ENCODE results near the gene PTPRD.

PTPRD gene

DNA sequence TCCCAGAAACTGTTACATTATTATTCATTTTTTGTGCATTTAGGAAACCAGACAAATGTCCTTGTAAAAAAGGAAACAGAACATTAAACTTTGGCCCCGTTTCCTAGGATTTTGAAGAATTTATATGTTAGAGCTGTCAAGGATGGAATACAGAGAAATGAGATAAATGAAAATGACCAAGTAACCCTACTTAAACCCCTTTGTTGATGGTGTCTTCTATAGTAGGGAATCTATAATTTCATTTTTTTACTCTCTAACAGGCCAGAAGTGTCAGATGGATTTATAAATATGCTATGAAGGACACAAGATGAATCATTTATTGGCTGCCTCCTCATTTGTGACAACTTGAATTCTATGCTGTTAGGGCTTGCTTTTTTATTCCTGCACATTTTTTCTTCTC is 1047.1 kb downstream of the PTPRD start:
- Histone ChIP-seq H2AFZ (ENCODE audit: low read depth, low read length) (no peak overlapping the region), H3K9me3 (ENCODE audit: low read length) (no peaks in the 10 kb centered on the region), H3K4me3 (ENCODE audit: low read length) (no peak overlapping the region), H3K4me1 (ENCODE audit: insufficient read depth, low read length) (no peaks in the 10 kb centered on the region), H3K36me3 (ENCODE audit: insufficient read depth, low read length) (no peaks in the 10 kb centered on the region), H3K27me3 (ENCODE audit: insufficient read depth, low read length) (no peaks in the 10 kb centered on the region)

DNA sequence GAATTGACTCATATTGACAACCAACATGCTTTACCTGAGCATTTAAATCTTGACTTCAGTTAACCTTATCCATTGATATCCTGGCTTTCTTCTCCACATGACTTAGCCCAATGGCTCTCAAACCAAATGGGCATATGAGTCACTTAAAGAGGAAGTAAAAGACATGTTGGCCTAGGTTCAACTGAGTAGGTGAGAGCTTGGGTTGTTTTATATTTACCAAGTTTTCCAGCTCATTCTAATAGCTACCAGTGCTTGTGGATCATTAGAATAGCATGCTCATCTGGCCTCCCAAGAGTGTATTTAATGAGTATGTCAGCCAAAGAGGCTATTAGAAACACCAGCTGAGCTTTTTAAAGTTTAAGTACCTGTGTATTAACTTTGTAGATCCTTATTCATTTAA is 1049.0 kb downstream of the PTPRD start:
- H3K4me3 ChIP-seq (ENCODE audit: low read length): no peak overlapping the region
- H3K27me3 ChIP-seq (ENCODE audit: insufficient read depth, low read length): no peaks in the 10 kb centered on the region
- no peaks in the 10 kb centered on the region for H3K9me3 ChIP-seq (ENCODE audit: low read length)
- H2AFZ ChIP-seq (ENCODE audit: low read depth, low read length): no peak overlapping the region
- no peaks in the 10 kb centered on the region for H3K4me1 ChIP-seq (ENCODE audit: insufficient read depth, low read length)
- H3K36me3 ChIP-seq (ENCODE audit: insufficient read depth, low read length): no peaks in the 10 kb centered on the region

DNA sequence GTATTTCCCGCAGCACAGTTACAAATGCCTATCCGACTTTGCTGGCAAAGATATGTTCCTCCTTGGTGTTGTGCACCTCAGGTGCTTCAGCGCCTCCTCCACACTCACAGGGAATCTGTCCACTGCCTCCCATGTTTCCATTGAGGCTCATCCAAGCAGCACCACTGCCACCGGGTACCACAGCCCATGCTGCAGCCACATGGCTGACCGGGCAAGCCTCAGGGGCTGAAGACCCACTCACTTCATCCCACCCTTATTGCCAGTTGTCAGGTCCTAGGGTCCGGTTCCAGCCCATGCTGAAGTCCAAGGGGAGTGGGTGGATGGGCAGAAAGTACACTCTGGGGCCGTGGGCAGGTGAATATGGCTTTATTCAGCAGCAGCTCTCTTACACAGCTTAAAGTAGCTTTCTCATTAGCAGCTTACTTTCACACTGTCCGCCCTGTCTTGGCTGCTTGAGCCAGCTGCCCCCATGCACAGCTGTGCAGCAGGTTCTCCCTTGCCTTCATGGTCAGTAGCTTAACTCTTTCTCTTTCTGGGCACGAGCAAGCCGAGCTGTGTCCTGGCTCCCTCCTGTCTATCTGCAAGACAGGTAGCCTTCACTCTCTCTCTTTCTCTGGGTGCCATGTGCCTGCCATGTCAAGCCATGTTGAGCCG is 1052.3 kb downstream of the PTPRD start:
- Histone ChIP-seq H3K4me1 (ENCODE audit: insufficient read depth, low read length) (no peaks in the 10 kb centered on the region), H3K4me3 (ENCODE audit: low read length) (no peak overlapping the region), H2AFZ (ENCODE audit: low read depth, low read length) (no peak overlapping the region), H3K27me3 (ENCODE audit: insufficient read depth, low read length) (no peaks in the 10 kb centered on the region), H3K36me3 (ENCODE audit: insufficient read depth, low read length) (no peaks in the 10 kb centered on the region), H3K9me3 (ENCODE audit: low read length) (no peaks in the 10 kb centered on the region)

DNA sequence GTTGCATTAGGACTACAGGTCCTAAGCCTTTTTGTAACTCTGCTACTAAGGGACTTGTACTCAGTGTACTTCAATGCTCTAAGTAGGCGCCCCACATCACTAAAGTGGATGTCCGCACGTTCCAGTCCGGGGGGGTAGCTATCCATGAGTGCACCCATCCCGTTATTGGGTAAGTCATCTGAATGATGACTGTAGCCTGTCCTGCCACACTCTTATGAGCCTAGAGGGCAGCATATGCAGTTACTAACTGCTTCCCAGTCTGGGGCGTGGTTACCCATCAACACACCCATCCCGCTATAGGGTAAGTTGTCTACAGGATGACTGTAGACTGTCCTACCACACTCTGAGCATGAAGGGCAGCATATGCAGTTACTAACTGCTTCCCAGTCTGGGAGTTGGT is 1053.9 kb downstream of the PTPRD start:
- Histone ChIP-seq H3K4me1 (ENCODE audit: insufficient read depth, low read length) (no peaks in the 10 kb centered on the region), H3K36me3 (ENCODE audit: insufficient read depth, low read length) (no peaks in the 10 kb centered on the region), H2AFZ (ENCODE audit: low read depth, low read length) (no peak overlapping the region), H3K9me3 (ENCODE audit: low read length) (no peaks in the 10 kb centered on the region), H3K4me3 (ENCODE audit: low read length) (no peak overlapping the region), H3K27me3 (ENCODE audit: insufficient read depth, low read length) (no peaks in the 10 kb centered on the region)

DNA sequence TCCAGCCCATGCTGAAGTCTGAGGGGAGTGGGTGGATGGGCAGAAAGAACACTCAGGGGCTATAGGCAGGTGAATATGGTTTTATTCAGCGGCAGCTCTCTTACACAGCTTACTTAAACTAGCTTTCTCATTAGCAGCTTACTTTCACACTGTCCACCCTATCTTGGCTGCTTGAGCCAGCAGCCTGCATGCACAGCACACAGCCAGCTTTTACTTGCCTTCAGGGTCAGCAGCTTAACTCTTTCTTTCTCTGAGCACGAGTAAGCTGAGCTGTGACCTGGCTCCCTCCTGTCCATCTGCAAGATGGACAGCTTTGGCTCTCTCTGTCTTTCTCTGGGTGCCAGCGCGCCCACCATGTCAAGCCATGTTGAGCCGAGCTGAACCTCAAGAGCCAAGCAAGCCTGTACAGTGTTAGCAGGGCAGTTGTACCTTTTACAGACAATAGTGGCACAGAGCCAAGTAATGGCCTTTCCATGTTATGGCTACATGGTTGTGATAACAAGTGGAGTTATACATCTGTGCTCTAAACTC is 1054.9 kb downstream of the PTPRD start:
- no peaks in the 10 kb centered on the region for H3K9me3 ChIP-seq (ENCODE audit: low read length)
- no peaks in the 10 kb centered on the region for H3K36me3 ChIP-seq (ENCODE audit: insufficient read depth, low read length)
- no peak overlapping the region for H3K4me3 ChIP-seq (ENCODE audit: low read length)
- no peaks in the 10 kb centered on the region for H3K27me3 ChIP-seq (ENCODE audit: insufficient read depth, low read length)
- H3K4me1 ChIP-seq (ENCODE audit: insufficient read depth, low read length): no peaks in the 10 kb centered on the region
- H2AFZ ChIP-seq (ENCODE audit: low read depth, low read length): no peak overlapping the region

DNA sequence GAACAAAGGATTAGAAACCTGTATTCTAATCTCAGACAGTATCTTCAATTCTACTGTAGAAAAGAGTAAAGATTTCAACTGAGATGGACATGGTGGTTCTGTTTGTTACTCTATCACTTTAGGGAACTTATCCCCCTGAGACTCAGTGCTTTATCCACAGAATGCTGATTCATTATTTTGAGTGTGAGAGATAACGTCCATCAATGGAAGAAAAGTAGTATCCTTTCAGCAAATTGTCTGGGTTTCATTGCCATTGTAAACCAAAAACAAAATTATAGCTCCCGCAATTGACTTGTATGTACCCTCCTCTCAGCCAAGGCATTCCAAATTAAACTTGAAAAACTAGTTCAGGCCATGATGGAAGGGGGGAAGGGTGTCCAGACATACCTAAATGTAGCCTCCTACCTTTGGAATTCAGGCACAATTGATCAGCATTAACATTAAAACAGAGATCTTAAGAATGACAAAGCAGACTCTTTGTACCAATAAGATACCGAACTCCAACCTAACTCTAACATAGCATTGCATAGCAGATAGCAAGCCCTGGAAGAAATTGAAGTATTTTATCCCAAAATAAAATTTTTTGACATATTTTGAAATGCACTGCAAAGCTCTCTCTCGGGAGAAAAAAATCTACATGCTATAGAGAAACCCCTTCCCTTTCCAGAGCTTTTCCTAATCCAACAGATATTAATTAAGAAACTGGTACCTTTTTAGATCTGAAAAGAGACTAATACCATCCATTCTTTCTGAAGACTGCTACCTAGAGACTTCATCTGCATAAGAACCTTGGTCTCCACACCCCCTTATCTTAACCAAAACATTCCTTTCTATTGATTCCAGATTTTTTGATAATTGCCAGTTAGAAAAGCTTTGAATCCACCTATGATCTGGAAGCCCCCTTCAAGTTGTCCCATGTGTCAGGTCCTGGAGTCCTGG is 1055.7 kb downstream of the PTPRD start:
- Histone ChIP-seq H3K4me3 (ENCODE audit: low read length) (no peak overlapping the region), H2AFZ (ENCODE audit: low read depth, low read length) (no peak overlapping the region), H3K4me1 (ENCODE audit: insufficient read depth, low read length) (no peaks in the 10 kb centered on the region), H3K27me3 (ENCODE audit: insufficient read depth, low read length) (no peaks in the 10 kb centered on the region), H3K9me3 (ENCODE audit: low read length) (no peaks in the 10 kb centered on the region), H3K36me3 (ENCODE audit: insufficient read depth, low read length) (no peaks in the 10 kb centered on the region)

DNA sequence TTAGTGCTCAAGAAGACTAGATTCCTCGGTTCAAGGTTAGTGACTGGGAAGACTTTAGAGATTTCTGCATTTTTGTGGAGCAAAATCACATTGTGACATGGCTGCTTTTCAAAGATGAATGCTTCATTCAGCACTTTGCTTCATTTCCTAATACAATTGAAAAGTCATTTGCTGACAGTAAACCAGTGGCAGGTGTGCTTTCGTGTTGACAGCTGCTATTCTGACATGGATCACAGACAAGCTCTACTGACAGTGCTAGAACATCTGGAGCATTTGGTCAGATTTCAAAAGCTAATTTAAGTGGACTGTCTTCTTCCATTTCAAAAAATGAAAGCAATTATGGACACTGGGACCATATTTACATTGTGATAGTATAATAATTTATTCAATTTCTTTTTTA is 1060.1 kb downstream of the PTPRD start:
- no peaks in the 10 kb centered on the region for H3K9me3 ChIP-seq (ENCODE audit: low read length)
- no peaks in the 10 kb centered on the region for H3K36me3 ChIP-seq (ENCODE audit: insufficient read depth, low read length)
- H3K27me3 ChIP-seq (ENCODE audit: insufficient read depth, low read length): no peaks in the 10 kb centered on the region
- H3K4me1 ChIP-seq (ENCODE audit: insufficient read depth, low read length): no peaks in the 10 kb centered on the region
- H3K4me3 ChIP-seq (ENCODE audit: low read length): no peak overlapping the region
- no peak overlapping the region for H2AFZ ChIP-seq (ENCODE audit: low read depth, low read length)

DNA sequence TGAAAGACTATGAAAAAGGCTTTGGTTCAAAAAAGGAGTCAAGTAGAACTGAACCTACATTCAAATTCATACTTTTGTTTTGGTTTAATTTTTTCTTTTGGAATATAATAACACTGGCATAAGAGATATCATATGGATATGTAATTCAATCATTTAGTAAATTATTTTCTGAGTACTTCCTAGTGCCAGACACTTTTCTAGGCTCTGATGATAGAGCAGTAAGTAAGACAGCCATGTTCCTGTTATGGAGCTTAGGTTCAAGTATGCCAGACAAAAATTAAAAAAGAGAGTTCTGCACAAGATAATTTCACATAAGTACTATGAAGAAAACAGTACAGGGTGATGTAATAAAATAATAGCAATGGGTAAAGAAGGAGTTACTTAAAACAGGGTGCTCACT is 1074.0 kb downstream of the PTPRD start:
- Histone ChIP-seq H3K27me3 (ENCODE audit: insufficient read depth, low read length) (no peaks in the 10 kb centered on the region), H3K36me3 (ENCODE audit: insufficient read depth, low read length) (no peaks in the 10 kb centered on the region), H3K4me3 (ENCODE audit: low read length) (no peak overlapping the region), H3K4me1 (ENCODE audit: insufficient read depth, low read length) (no peaks in the 10 kb centered on the region), H3K9me3 (ENCODE audit: low read length) (no peaks in the 10 kb centered on the region), H2AFZ (ENCODE audit: low read depth, low read length) (no peak overlapping the region)

DNA sequence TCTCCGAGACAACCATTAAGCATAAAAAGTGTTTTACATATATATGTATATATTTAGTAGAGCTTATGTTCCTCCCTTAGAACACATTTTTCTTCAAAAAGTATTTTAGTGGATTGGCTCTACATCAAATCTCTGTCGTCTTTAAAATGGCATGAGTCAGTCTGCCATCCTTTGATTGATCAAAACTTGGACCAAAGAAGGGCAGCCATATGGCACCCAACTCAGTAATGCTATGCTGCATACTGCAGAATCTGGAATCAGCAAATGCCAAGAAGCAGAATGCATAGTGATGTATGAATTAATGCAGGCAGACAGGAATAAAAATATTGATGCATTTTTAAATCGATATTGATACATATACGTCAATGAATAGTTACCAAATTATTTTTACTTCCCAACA is 1074.4 kb downstream of the PTPRD start:
- Histone ChIP-seq H3K9me3 (ENCODE audit: low read length) (no peaks in the 10 kb centered on the region), H3K27me3 (ENCODE audit: insufficient read depth, low read length) (no peaks in the 10 kb centered on the region), H3K4me1 (ENCODE audit: insufficient read depth, low read length) (no peaks in the 10 kb centered on the region), H2AFZ (ENCODE audit: low read depth, low read length) (no peak overlapping the region), H3K36me3 (ENCODE audit: insufficient read depth, low read length) (no peaks in the 10 kb centered on the region), H3K4me3 (ENCODE audit: low read length) (no peak overlapping the region)

DNA sequence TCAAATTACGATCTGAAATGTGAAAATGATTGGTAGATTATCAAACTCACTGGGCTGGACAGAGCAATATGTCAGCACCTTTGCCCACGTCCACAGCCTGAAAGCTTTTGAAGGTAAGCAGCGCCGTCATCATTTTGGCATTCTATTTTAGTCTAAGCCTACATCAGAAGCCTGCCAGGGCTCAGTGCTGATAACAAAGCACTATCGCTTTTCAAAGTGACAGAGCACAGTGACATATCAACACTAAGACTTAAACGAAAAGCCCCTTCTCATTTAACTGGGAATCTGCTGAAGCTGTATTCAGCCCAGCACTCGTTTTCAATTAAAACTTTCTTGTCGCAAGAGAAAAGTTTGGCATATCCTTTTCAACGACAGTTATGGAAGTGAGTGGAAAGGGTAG is 1076.3 kb downstream of the PTPRD start:
- no peak overlapping the region for H2AFZ ChIP-seq (ENCODE audit: low read depth, low read length)
- H3K36me3 ChIP-seq (ENCODE audit: insufficient read depth, low read length): no peaks in the 10 kb centered on the region
- no peak overlapping the region for H3K4me3 ChIP-seq (ENCODE audit: low read length)
- H3K4me1 ChIP-seq (ENCODE audit: insufficient read depth, low read length): no peaks in the 10 kb centered on the region
- no peaks in the 10 kb centered on the region for H3K27me3 ChIP-seq (ENCODE audit: insufficient read depth, low read length)
- no peaks in the 10 kb centered on the region for H3K9me3 ChIP-seq (ENCODE audit: low read length)

DNA sequence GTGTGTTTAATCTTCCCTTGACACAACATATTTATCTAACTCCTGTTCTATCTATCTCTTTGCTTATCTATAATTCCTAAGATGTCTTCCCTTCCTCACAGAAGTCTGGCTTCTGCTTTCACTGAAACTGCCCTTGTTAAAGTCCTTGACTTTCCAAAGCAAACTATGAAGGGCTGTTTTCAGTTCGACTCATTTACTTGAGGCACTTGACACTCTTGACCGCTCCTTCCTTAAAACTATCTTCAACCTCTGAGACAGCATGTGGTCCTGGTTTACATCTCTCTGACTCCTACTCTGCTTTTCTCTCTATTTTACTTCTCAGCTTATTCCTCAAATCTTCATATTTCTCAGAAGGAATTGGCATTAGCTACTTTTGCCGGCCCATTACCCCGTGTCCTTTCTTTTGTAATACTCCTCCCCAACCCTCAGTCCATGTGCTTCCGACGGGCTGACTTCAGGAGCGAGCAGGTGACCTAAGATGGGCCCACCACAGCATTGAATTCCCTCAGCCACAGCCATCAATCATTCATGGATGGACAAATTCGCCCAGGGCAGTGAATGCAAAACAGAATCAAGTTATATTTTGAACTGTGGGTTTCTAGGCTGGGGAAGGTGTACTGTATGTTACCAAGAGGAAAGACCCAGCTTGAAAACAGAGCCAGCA is 1089.2 kb downstream of the PTPRD start:
- no peaks in the 10 kb centered on the region for H3K9me3 ChIP-seq (ENCODE audit: low read length)
- no peaks in the 10 kb centered on the region for H3K4me1 ChIP-seq (ENCODE audit: insufficient read depth, low read length)
- no peak overlapping the region for H2AFZ ChIP-seq (ENCODE audit: low read depth, low read length)
- no peaks in the 10 kb centered on the region for H3K36me3 ChIP-seq (ENCODE audit: insufficient read depth, low read length)
- H3K4me3 ChIP-seq (ENCODE audit: low read length): no peak overlapping the region
- no peaks in the 10 kb centered on the region for H3K27me3 ChIP-seq (ENCODE audit: insufficient read depth, low read length)

DNA sequence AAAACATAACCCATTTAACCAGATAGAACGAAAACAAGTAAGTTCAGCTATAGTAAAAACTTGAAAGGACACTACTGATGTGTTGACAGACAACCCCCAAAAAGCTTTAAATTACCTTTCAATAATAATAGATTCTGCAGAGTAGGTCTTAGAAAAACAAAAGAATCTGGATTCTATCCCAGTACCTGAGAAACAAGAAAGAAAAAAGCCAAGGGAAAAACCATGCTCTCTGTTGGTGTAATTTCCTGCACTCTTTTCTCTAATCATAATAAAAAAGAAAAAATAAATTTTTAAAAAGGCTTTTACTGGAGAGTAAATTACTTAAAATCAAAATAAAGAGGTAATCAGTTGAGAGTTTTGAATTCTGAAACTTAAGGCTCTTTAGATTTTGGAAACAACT is 1090.4 kb downstream of the PTPRD start:
- no peaks in the 10 kb centered on the region for H3K4me1 ChIP-seq (ENCODE audit: insufficient read depth, low read length)
- no peak overlapping the region for H2AFZ ChIP-seq (ENCODE audit: low read depth, low read length)
- H3K4me3 ChIP-seq (ENCODE audit: low read length): no peak overlapping the region
- H3K36me3 ChIP-seq (ENCODE audit: insufficient read depth, low read length): no peaks in the 10 kb centered on the region
- no peaks in the 10 kb centered on the region for H3K27me3 ChIP-seq (ENCODE audit: insufficient read depth, low read length)
- no peaks in the 10 kb centered on the region for H3K9me3 ChIP-seq (ENCODE audit: low read length)
